NCI-H187 treated with DMSO at 0.1 percent for 48 hours (cell line): ENCODE results near the gene GRM8.

Source experiments
- DNase-seq: peaks from one replicate; lab custom pipeline; 2025; lab: John Stamatoyannopoulos, UW

GRM8 gene

GRCh38 chr7:127252778-127253280 is at the start of gene GRM8:
TSS of gene GRM8 (minus strand) at chr7:127252941.
- no peak for DNase-seq

DNA sequence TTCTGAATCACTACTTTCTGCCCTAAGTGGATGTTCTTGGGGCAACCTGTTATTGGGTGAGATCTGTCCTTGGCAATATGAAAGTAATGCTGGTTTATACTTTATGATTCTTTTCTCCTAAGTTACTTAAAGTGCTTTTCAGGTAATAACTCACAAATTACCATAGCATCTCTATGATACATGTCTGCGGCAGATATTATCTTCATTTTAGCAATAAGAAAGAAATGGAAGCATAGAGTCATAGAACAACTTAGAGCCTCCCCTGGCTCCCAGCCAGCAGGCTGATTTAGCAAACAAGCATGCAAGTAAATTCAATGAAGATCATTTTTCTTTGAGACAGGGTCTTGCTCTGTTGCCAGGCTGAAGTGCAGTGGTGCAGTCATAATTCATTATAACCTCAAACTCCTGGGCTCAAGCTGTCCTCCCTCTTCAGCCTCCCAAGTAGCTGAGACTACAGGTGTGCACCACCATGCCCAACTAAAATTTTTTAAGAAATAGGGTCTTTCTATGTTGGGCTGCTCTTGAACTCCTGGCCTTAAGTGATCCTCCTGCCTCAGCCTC is 38.1 kb upstream of the GRM8 start:
- no peak for DNase-seq

DNA sequence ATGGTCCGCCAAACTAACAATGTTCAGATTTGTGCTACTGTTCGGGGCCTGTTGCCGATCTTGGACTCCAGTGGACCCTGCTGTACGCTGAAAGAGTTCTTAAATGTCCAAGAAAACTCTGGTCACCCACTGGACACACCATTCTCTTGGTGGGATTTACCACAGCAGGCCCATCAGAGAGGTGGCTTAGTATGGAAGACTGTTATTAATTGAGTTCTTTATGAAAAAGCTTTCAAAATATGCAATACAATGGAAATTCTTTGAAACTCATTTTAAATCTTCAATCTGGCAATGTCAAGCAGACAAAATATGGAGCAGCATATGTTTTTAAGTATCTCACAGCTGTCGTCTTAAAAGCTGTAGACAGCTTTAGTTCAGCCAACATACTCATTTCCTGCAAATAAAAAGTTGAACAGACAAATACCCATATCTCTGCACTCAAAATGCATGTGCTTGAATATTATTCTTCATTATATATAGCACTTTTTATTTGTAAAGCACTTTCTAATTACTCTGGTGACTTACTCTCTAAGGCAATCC is 37.4 kb upstream of the GRM8 start:
- no peak for DNase-seq

DNA sequence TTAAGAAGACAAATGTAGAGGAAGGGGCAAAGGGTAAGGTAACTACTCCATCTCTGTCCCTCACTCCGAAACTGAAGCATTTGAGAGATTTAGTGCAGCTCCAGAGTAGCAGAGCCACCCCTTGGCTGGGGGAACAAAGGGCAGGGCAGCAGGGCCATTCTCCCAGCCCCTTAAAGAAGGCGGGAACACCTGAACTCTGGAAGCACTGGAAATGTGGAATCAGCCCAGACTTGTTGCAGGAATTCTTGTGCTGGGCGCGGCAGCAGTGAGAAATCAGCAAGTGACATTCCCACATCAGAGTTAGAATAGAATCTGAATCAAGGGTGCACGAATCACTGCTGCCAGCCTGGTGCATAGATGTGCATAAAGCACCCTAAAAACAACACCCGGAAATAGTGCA is 34.4 kb upstream of the GRM8 start:
- no peak for DNase-seq

DNA sequence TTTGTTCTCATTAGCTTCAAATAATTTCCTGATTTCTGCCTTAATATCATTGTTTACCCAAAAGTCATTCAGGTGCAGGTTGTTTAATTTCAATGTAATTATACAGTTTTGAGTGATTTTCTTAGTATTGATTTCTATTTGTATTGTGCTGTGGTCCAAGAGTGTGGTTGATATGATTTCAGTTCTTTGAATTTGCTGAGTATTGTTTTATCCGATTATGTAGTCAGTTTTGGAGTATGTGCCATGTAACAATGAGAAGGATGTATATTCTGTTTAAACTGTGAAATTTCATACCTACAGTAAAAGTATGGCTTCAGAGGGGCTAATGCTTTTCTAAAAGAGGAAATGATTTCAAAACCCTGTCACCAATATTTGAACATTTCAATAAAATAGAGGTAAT is 17.4 kb upstream of the GRM8 start:
- DNase-seq: no peak

GRCh38 chr7:127266047-127266446 is 13.3 kb upstream of the GRM8 start:
- DNase-seq: no peak

GRCh38 chr7:127264219-127264618 is 11.5 kb upstream of the GRM8 start:
- DNase-seq: no peak

GRCh38 chr7:127258111-127258510 is 5.4 kb upstream of the GRM8 start:
- no peak for DNase-seq

GRCh38 chr7:127257086-127257485 is 4.3 kb upstream of the GRM8 start:
- DNase-seq: no peak

GRCh38 chr7:127256041-127256725 is 3.4 kb upstream of the GRM8 start:
- DNase-seq: no peak

DNA sequence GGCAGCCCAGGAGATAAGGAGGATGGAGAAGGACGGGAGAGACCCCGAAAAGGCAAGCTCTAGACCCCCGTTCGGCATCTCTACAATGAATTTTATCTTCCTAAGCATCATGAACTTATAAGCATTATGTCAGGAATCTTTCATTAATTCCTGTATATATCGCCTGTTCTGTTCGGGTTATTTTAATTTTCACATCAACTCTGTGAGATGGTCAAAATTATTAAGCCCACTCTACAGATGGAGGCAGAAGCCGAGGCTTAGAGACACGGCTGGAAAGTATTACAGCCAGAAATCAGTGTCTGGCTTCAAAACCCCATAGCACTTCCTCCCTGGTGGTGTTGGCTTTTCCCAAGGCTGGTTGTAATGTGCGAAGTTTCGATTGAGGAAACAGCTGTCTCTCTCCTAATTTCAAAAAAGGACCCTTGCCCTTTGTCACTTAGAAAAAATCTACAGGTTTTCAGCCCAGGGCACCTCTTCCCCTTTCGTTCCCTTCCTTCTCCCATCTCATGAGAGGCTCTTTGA is 1.5 kb upstream of the GRM8 start:
- DNase-seq: no peak

GRCh38 chr7:127253281-127254162 is 781 bp upstream of the GRM8 start:
- DNase-seq: no peak

DNA sequence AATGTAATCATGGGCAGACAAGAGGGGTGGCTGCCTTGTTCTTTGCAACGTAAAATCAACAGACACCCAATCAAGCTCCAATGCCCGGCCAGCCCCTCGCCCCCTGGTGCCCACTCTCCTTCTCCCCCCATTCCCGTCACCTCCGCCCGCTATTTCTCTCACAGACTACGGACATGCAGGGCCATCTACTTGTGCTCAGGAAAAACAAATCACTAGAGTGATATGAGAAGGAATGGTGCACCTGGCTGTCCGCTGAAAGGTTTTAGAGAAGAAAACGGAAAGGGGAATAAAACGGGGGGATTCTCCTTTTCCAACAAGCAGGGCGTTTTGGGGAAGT is 396 bp downstream of the GRM8 start:
- DNase-seq: no peak

DNA sequence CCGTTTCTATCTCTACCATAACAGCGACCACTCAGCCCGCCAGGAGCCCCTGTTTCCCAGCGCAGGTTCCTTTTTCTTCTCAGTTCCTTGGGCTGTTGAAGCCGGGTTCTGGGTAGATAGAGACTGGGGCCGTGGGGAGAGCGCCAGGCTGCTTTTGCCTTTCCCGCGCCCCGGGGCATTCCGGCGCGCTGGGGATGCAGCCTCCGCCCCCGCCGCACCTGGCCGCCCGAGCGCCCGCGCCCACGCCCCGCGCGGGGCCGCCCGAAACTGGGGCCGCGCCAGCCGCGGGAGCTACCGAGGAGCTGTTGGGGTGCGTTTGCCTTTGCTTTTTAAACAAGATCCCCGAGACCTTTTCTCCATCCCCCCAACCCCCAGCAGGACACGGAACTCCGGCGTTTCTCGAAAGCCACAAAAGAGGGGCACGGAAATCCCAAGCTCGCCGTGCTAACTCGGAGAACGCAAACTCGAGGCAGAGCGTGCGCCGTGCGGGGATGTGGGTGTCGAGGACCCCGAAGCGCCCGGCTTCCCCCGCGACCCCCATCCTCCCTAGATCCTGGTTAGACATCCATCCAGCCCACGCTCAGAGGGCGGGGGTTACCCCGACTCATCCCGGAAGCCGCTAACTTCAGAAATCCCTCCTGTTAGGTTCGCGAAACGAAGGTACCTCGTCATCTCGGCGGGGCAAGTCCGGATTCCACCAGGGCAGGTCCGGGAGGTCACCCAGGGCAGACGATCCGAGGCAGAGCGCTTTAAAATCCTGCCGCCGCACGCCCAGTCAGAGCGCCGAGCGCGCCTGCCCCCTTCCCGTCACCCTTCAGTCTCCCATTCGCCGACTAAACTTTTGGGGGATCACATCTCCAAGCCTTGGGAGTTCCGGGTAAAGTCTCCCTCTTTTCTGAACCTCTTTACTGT is 1.0 kb downstream of the GRM8 start:
- DNase-seq: no peak

- no peak for DNase-seq
These were observed 1.7 kb downstream of the GRM8 start for GRCh38 chr7:127251036-127251464.

- DNase-seq: no peak
These were observed 2.3 kb downstream of the GRM8 start for GRCh38 chr7:127250312-127251035.

DNA sequence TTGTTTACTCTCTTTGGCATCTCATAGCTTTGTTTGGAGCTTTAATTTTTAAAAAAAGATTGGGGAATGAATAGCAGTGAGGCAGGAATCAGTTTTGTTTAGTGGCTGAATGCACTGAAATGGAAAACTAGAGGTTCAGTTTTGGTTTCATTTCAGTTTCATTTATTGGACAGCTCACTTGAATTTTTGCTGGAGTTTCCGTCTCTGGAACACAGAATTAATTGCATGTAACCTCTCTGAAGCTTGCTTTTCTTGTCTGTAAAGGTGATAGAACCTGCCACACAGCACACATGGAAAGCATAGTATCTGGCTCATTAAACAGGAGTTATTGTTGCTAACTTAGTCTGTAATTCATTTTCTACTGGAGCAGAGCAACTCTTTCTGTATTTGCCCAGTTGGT is 7.1 kb downstream of the GRM8 start:
- DNase-seq: no peak

- peak; percentile 17 for DNase-seq
These were observed 7.7 kb downstream of the GRM8 start for GRCh38 chr7:127245002-127245401.

GRCh38 chr7:127239814-127240213 is 12.9 kb downstream of the GRM8 start:
- DNase-seq: no peak

GRCh38 chr7:127233630-127234029 is 19.1 kb downstream of the GRM8 start:
- DNase-seq: no peak

DNA sequence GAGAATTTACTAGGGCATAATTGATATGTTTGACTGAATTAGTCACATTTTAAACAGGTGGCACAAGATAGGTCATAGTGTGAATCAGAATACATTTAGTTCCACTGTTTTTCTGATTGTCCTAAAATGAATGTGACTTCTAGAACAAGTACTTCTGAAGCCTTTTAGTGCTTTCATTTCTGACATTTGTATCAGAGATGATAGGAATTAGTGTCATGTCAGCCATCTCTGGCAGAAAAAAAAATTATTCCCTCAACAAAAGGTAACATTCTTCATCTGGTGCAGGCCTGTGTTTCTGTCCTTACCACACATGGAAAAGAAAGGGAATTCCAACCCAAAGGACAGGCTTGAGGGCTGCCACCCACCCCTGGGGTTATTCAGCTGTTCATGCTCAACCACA is 21.3 kb downstream of the GRM8 start:
- no peak for DNase-seq
